ENCODE data around the gene AKAP6. TPM values are rescaled to one million over a fixed set of nuclear protein-coding genes. Genes with fewer than 3 reads are reported as not detected.
"Not testable (repeated sequence)": the region's sequence is repeated elsewhere in the genome, so short reads cannot be mapped to it uniquely, and the experiment has no call there.

AKAP6 gene
- total RNA-seq, 2 donors from 2014 or later: 1.9 to 2.9 TPM

DNA sequence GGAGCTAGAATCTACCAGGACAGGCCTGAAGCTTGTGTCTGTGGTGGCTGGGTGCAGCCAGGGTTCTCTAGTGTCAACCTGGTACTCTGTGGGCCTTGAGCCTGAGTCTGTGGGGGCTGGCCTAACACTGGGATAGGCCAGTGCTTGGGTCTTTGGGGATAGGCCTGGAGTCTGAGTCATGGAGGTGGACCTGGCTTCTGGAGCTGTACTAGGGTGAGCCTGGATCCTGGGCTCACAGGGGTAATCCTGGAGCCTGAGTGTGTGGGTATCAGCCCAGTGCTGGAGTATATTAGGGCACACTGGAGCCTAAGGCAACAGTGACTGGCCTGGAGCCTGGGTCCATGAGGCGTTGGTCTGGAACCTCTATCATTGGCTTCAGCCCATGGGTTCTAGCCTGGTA lies 427.1 kb downstream of the AKAP6 start:
- no peak overlapping the region for H3K27ac Mint-ChIP-seq
- peaks cover 2% of the 10 kb centered on the region for H3K36me3 Mint-ChIP-seq (ENCODE audit: low read depth)
- no peaks in the 10 kb centered on the region for H3K27me3 Mint-ChIP-seq
- no peaks in the 10 kb centered on the region for H3K9me3 ChIP-seq (ENCODE audit: control insufficient read depth, low read length, poor library complexity, severe bottlenecking)
- H3K4me1 Mint-ChIP-seq: no peaks in the 10 kb centered on the region
- no peak for DNase-seq
- H3K4me3 Mint-ChIP-seq: no peak overlapping the region
- no peak for ATAC-seq

DNA sequence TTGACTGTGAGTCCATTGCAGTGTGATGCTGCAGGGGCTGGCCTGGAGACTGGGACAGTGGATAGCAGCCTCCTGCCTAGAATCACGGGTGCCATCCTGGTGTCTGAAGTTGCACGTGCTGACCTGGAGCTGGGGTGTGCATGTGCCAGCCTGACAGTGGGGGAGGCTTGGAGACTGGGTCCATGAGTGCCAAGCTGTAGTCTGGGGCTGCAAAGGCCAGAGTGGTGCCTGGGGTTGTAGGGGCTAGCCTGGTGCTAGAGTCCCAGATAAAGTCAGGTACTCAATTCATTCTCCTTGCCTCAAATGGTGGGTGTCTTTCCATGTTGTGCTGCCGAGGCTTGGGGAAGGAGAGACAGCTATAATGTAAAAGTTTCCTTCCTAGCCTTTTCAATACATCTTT lies 427.7 kb downstream of the AKAP6 start:
- no peaks in the 10 kb centered on the region for H3K9me3 ChIP-seq (ENCODE audit: control insufficient read depth, low read length, poor library complexity, severe bottlenecking)
- H3K4me1 Mint-ChIP-seq: no peaks in the 10 kb centered on the region
- H3K27me3 Mint-ChIP-seq: no peaks in the 10 kb centered on the region
- DNase-seq: no peak
- no peak overlapping the region for H3K4me3 Mint-ChIP-seq
- peaks cover 2% of the 10 kb centered on the region for H3K36me3 Mint-ChIP-seq (ENCODE audit: low read depth)
- ATAC-seq: no peak
- no peak overlapping the region for H3K27ac Mint-ChIP-seq

DNA sequence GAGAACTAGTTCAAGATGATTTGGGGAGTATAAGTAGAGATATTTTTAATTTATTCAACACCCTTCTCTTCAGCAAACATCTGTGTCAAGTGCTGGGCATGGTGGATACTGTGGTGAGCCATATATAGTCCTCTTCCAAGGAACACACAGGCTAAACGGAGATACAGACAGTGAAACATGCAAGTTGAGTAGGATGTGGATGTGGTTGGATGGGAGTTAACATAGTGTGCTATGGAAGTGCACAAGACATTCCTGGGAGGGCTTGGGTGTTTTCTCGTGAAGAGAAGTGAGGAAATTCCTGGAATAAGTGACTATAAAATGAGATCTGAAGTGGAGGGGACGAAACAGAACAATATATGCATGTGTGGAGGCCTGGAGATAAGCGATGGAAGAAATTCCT lies 428.5 kb downstream of the AKAP6 start:
- Mint-ChIP-seq H3K27me3 (no peaks in the 10 kb centered on the region), H3K27ac (no peak overlapping the region), H3K4me1 (no peaks in the 10 kb centered on the region), H3K4me3 (no peak overlapping the region), H3K36me3 (ENCODE audit: low read depth) (peaks cover 2% of the 10 kb centered on the region)
- DNase-seq: no peak
- no peak for ATAC-seq
- H3K9me3 ChIP-seq (ENCODE audit: control insufficient read depth, low read length, poor library complexity, severe bottlenecking): no peaks in the 10 kb centered on the region

DNA sequence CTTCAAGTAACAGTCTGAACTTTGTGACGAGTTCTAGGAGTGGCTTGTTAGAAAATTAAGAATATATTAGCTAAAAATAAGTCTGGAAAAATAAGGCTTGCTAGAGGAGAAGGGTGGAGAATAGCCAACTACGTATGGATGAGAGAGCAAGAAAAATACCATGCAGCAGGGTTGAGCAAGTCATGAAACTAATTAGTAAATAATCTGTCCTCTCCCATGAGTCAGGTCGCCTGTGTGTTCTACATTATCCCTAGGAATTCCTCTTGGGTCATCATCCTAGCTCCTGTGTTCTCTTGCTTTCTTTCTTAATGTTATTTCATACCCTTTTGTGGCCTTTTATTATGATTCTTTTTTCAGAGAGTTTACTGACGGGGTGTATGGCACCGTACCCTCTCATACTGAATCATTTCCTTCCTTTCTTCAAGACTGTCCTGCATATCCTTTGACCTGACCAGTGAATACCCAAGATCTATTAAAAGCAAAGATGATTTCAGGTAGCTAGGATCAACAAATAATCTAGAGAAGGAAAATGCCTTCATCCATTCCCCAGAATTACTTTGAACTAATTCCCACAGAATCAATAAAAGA lies 432.4 kb downstream of the AKAP6 start:
- no peak overlapping the region for H3K4me3 Mint-ChIP-seq
- H3K4me1 Mint-ChIP-seq: no peaks in the 10 kb centered on the region
- DNase-seq (no peak), ATAC-seq (no peak)
- no peaks in the 10 kb centered on the region for H3K27me3 Mint-ChIP-seq
- H3K9me3 ChIP-seq (ENCODE audit: control insufficient read depth, low read length, poor library complexity, severe bottlenecking): no peaks in the 10 kb centered on the region
- H3K27ac Mint-ChIP-seq: no peak overlapping the region
- peaks cover 2% of the 10 kb centered on the region for H3K36me3 Mint-ChIP-seq (ENCODE audit: low read depth)

DNA sequence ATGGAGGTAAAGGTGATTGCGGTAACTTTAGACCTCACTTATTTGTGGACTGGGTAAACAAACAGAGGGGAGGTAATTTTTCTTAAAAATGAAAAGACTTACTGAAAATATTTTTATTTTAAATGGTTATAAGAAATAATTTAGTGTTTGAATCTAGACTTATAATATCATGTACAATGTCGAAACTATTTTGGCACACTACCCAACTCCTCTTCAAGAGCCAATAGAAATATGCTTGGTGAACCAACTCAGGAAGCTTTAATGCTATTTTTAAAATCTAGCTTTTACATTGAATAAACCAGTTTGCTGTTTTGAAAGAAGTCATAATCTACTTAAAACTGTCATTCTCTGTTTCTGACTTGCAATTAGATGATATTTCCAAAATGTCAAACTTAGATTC lies 433.8 kb downstream of the AKAP6 start:
- DNase-seq: no peak
- H3K9me3 ChIP-seq (ENCODE audit: control insufficient read depth, low read length, poor library complexity, severe bottlenecking): no peaks in the 10 kb centered on the region
- Mint-ChIP-seq H3K27me3 (no peaks in the 10 kb centered on the region), H3K36me3 (ENCODE audit: low read depth) (no peaks in the 10 kb centered on the region), H3K4me3 (no peak overlapping the region), H3K27ac (no peak overlapping the region), H3K4me1 (no peaks in the 10 kb centered on the region)
- no peak for ATAC-seq

DNA sequence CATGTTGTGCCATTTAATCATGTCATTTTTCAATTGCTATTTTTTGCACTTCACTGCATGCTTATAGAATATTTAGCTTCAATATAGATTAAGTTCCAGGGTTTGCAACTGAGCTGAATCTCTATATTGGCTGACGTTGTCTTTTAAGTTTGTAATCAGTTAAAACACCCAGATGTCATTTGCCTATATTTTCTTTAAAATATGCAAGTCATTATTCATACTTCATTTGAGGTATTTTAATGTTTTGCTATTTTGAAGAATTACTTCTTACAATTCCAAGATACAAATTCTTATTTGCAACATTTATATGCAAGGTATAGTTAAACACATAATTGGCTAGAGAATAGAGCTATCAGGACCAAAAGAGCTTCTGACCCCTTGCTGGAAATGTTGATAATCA lies 434.6 kb downstream of the AKAP6 start:
- H3K27me3 Mint-ChIP-seq: no peaks in the 10 kb centered on the region
- DNase-seq: no peak

DNA sequence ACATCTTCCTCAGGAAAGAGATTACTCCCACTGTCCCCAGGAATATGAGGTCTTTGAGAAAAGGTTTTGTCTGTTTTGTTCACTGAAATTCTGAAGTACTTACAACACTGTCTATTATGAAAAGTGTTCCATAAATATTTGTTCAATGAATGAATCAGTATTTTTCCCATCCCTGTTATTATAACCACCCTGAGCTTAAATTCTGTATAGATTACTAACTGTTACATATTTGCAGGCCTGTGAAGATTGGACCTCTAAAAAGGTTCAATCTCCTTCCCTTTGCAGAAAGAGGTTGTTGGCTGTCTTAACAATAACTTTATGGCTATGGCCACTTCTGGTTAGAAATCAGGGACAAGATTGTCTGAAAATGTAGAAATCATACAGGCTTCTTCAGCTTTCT lies 435.0 kb downstream of the AKAP6 start:
- Mint-ChIP-seq H3K4me3 (no peak overlapping the region), H3K36me3 (ENCODE audit: low read depth) (no peaks in the 10 kb centered on the region), H3K27me3 (no peaks in the 10 kb centered on the region), H3K4me1 (no peaks in the 10 kb centered on the region), H3K27ac (no peak overlapping the region)
- no peak for DNase-seq
- ATAC-seq: no peak
- H3K9me3 ChIP-seq (ENCODE audit: control insufficient read depth, low read length, poor library complexity, severe bottlenecking): no peaks in the 10 kb centered on the region

More for the DNA sequence above, 434.6 kb downstream of the AKAP6 start:
- Mint-ChIP-seq H3K36me3 (ENCODE audit: low read depth) (no peaks in the 10 kb centered on the region), H3K27ac (no peak overlapping the region), H3K4me1 (no peaks in the 10 kb centered on the region), H3K4me3 (no peak overlapping the region)
- no peak for ATAC-seq
- no peaks in the 10 kb centered on the region for H3K9me3 ChIP-seq (ENCODE audit: control insufficient read depth, low read length, poor library complexity, severe bottlenecking)

DNA sequence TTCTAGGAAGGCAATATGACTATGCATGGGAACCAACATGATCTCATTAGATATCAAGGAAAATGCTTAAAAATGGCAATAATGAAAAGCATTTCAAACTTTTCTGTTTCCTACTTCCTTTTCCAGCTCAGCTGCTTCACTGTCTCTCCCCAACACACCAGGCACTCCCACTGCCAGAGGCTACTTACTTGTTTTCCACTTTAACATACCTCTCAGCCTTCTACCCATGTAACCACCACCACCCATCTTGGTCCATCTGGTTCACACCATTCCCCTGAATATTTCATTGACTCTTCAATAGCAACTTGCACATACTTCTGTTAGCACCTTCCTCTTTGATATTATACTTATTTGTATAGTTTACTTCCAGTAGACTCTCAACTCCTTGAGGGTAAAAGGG lies 441.3 kb downstream of the AKAP6 start:
- H3K4me3 Mint-ChIP-seq: no peak overlapping the region
- DNase-seq: no peak
- no peaks in the 10 kb centered on the region for H3K9me3 ChIP-seq (ENCODE audit: control insufficient read depth, low read length, poor library complexity, severe bottlenecking)
- no peaks in the 10 kb centered on the region for H3K4me1 Mint-ChIP-seq
- H3K27me3 Mint-ChIP-seq: no peaks in the 10 kb centered on the region
- no peaks in the 10 kb centered on the region for H3K36me3 Mint-ChIP-seq (ENCODE audit: low read depth)
- ATAC-seq: no peak
- H3K27ac Mint-ChIP-seq: no peak overlapping the region

DNA sequence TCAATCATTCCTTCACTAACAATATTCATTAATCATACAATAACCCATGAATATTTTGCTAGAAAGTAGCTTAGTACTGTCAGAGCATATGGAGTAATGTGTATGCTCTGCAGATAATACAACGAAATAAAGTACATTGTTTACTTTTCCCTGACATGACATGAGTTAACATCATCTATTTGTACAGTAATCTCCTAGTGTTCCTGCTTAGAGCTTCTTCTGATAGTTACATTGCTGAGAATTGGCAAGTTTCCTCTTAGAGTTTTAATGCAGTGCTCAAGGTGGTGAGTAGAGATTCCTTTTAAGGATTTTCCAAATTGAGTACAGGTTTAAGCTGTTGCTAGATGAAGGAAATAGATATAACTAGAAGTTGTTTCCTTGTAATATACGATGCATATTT lies 445.1 kb downstream of the AKAP6 start:
- Mint-ChIP-seq H3K4me1 (no peaks in the 10 kb centered on the region), H3K4me3 (no peak overlapping the region), H3K36me3 (ENCODE audit: low read depth) (no peaks in the 10 kb centered on the region), H3K27ac (no peak overlapping the region), H3K27me3 (no peaks in the 10 kb centered on the region)
- ATAC-seq: no peak
- no peak for DNase-seq
- no peaks in the 10 kb centered on the region for H3K9me3 ChIP-seq (ENCODE audit: control insufficient read depth, low read length, poor library complexity, severe bottlenecking)

DNA sequence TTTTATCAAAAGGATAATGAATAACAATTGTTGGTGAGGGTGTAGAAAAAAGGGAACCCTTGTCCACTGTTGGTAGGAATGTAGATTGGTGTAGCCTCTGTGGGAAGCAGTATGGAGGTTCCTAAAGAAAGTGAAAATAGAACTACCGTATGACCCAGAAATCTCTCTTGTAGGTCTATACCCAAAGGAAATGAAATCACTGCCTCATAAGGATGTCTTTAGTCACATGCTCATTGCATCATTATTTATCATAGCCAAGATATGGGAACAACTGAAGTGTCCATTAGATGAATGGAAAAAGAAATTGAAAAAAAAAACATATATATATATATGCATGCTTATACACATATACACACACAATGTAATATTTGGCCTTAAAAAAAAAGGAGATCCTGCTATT lies 450.7 kb downstream of the AKAP6 start:
- H3K9me3 ChIP-seq (ENCODE audit: control insufficient read depth, low read length, poor library complexity, severe bottlenecking): no peaks in the 10 kb centered on the region
- Mint-ChIP-seq H3K4me1 (no peaks in the 10 kb centered on the region), H3K27ac (no peak overlapping the region), H3K27me3 (no peaks in the 10 kb centered on the region), H3K36me3 (ENCODE audit: low read depth) (no peaks in the 10 kb centered on the region), H3K4me3 (no peak overlapping the region)
- DNase-seq: no peak
- no peak for ATAC-seq

DNA sequence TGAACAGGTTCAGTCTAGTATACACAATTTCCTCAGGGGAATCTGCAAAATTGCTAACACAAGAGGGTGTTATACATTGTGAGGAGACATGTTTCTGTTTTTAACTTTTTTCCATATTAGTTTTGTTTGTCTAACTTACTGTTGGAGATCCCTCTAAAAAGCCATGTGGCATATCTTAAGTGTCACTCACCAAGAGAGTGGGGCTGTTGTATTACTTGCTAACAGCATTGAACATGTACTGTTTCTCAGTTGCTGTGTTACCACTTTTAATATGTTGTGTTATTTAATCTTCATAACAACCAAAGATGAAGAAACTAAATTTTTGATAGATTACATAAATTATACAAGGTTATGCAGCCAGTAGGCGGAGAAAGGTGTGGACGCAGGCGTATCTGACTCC lies 455.3 kb downstream of the AKAP6 start:
- ATAC-seq: no peak
- no peak overlapping the region for H3K4me3 Mint-ChIP-seq
- no peak overlapping the region for H3K27ac Mint-ChIP-seq
- H3K27me3 Mint-ChIP-seq: no peaks in the 10 kb centered on the region
- no peaks in the 10 kb centered on the region for H3K36me3 Mint-ChIP-seq (ENCODE audit: low read depth)
- no peaks in the 10 kb centered on the region for H3K4me1 Mint-ChIP-seq
- no peak for DNase-seq
- H3K9me3 ChIP-seq (ENCODE audit: control insufficient read depth, low read length, poor library complexity, severe bottlenecking): no peaks in the 10 kb centered on the region

DNA sequence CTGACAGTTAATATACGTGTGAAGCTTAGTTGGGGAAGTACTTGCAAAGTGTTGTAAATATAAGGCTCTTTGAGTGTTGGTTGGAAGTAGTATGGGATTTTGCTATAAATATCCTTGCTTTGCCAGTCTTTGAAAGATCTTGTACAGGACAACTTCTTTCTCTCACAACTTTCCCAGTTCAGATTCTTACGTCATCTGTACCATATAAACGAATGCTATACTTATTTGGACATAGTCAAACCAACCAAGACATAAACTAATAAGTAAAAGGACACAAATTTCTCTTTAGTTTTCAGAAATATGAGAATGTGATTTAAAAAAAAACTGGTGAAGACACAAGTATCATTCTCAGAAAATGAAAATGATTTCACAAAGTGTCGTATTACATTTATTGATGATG lies 456.5 kb downstream of the AKAP6 start:
- no peaks in the 10 kb centered on the region for H3K9me3 ChIP-seq (ENCODE audit: control insufficient read depth, low read length, poor library complexity, severe bottlenecking)
- Mint-ChIP-seq H3K36me3 (ENCODE audit: low read depth) (no peaks in the 10 kb centered on the region), H3K27ac (no peak overlapping the region), H3K4me1 (no peaks in the 10 kb centered on the region), H3K4me3 (no peak overlapping the region), H3K27me3 (no peaks in the 10 kb centered on the region)
- ATAC-seq (no peak), DNase-seq (no peak)

DNA sequence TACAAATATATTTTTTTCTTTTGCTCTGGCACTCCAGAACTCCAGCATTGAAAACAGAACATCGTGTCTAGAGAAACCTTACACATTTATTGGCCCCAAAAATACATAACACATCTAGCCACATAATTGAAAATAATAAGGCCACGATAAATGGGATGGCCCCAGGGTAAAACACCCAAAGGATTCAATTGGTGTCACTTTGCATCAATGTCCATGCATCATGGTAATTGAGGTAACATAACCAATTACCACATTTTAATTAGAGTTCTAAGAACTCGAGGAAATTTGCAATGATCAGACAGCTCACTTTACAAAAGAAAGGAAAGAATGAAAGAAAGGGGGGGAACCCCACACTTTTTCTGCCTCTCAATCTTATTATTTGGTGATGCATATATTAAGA lies 457.8 kb downstream of the AKAP6 start:
- H3K4me1 Mint-ChIP-seq: no peaks in the 10 kb centered on the region

DNA sequence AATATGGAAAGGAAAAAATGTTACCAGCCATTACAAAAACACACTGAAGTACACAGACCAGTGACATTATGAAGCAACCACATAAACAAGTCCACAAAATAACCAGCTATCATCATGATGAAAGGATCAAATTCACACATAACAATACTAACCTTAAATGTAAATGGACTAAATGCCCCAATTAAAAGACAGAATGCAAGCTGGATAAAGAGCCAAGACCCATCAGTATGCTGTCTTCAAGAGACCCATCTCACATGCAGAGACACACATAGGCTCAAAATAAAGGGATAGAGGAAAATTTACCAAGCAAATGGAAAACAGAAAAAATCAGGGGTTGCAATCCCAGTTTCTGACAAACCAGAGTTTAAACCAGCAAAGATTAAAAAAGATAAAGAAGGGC lies 463.9 kb downstream of the AKAP6 start:
- DNase-seq; H3K4me1 Mint-ChIP-seq; H3K9me3 ChIP-seq (ENCODE audit: control insufficient read depth, low read length, poor library complexity, severe bottlenecking); H3K4me3 Mint-ChIP-seq; H3K36me3 Mint-ChIP-seq (ENCODE audit: low read depth); H3K27me3 Mint-ChIP-seq; H3K27ac Mint-ChIP-seq; ATAC-seq: not testable (repeated sequence)

More for the DNA sequence above, 457.8 kb downstream of the AKAP6 start:
- ATAC-seq (no peak), DNase-seq (no peak)
- no peak overlapping the region for H3K4me3 Mint-ChIP-seq
- no peaks in the 10 kb centered on the region for H3K36me3 Mint-ChIP-seq (ENCODE audit: low read depth)
- H3K27ac Mint-ChIP-seq: no peak overlapping the region
- no peaks in the 10 kb centered on the region for H3K27me3 Mint-ChIP-seq
- no peaks in the 10 kb centered on the region for H3K9me3 ChIP-seq (ENCODE audit: control insufficient read depth, low read length, poor library complexity, severe bottlenecking)

Measured in T-helper 17 cell (primary cell).